K562 (cell line): ENCODE measurements around the gene FUT2. TPM values are rescaled to one million over a fixed set of nuclear protein-coding genes. Genes with fewer than 3 reads are reported as not detected.

ENCODE experiments used
- KDM1A ChIP-seq, 2 experiments: fragments of 450-650 bp; IDR thresholded peaks; 2 replicates each; pipeline ENCODE4 v1.6.1; 2016; ENCODE audit warnings: mild to moderate bottlenecking in 2 of 2
- L3MBTL2 ChIP-seq: fragments of 450-650 bp; IDR thresholded peaks from 2 replicates; pipeline ENCODE4 v1.6.1; 2016; ENCODE audit warnings: mild to moderate bottlenecking, moderate library complexity
- MGA ChIP-seq: fragments of 450-650 bp; IDR thresholded peaks from 2 replicates; pipeline ENCODE4 v1.6.1; 2016; ENCODE audit warnings: mild to moderate bottlenecking, moderate library complexity
- MIER1 ChIP-seq: fragments of 450-650 bp; IDR thresholded peaks from 2 replicates; pipeline ENCODE4 v1.6.1; 2016; ENCODE audit warnings: antibody characterized with exemption, mild to moderate bottlenecking, low read depth
- ZBTB26 ChIP-seq: fragments of 450-650 bp; formaldehyde crosslinking; IDR thresholded peaks from 2 replicates; pipeline ENCODE4 v1.4.0; 2022; ENCODE audit warnings: missing genetic modification characterization
- ZNF561 ChIP-seq: fragments of 450-650 bp; formaldehyde crosslinking; conservative IDR thresholded peaks from 2 replicates; pipeline ENCODE4 v1.4.0; 2020; ENCODE audit warnings: mild to moderate bottlenecking, moderate library complexity
- polyA plus RNA-seq, 8 experiments: library from polyadenylated mRNA; depleted of rRNA in 4 of 8; stranded (reverse) in 5 of 8; unstranded in 3 of 8; fragments of >200 nt; fragmentation: Nextera tagmentation in 2 of 8; fragmentation: Illumina TruSeq in 1 of 8; extraction: Ambion mirVana in 2 of 8; extraction: Trizol in 1 of 8; gene quantifications; 2 replicates each; pipeline versions ENCODE4 v1.2.1 to v1.2.3, GENCODE V29; 2011 to 2014; ENCODE audit warnings: inconsistent platforms in 1 of 8, missing spikeins in 1 of 8
- total RNA-seq, 7 experiments: library from RNA; depleted of rRNA in 6 of 7; stranded (reverse); fragments of >200 nt in 6 of 7; fragmentation: Illumina TruSeq in 2 of 7; extraction: Trizol in 2 of 7; gene quantifications; 2 replicates each; pipeline versions ENCODE4 v1.2.1 to v1.2.3, GENCODE V29; 2011 to 2021; ENCODE audit warnings: low replicate concordance in 1 of 7

Gene FUT2
- total and polyA plus RNA-seq, 9 of the 15 experiments (the other 6 are each of a cell fraction or from before 2014, with no cell fraction given): 0.03 to 0.04 TPM; not detected in 7

GRCh38 chr19:48695743-48696352, at the start of gene FUT2 (continued):
- TF ChIP-seq KDM1A (IDR thresholded peaks at IDR 0.05) (no peak), ZBTB26 (no peak), MGA (no peak), MIER1 (no peak), ZNF561 (no peak), L3MBTL2 (no peak)
